Stimulated activated CD4-positive, alpha-beta T cell treated with anti-CD3 and anti-CD28 coated beads, Interleukin-4, amount 100 ng/mL, for 1 hour (primary cell): Measurements from ENCODE around the gene TMEFF2.

Source experiments
- DNase-seq: peaks from one replicate; pipeline ENCODE4 v3.0.0-alpha.2; 2020

The TMEFF2 gene

GRCh38 chr2:192194866-192195547 is at the start of gene TMEFF2:
TSS of gene TMEFF2 (minus strand) at chr2:192194933. CDS start at chr2:192194524, 409 bp downstream.
- peak; percentile 36 for DNase-seq

- no peak for DNase-seq
These were observed 48.8 kb upstream of the TMEFF2 start for GRCh38 chr2:192243488-192243887.

- no peak for DNase-seq
These were observed 41.4 kb upstream of the TMEFF2 start for GRCh38 chr2:192236136-192236535.

GRCh38 chr2:192230889-192231453 is 36.2 kb upstream of the TMEFF2 start:
- no peak for DNase-seq

GRCh38 chr2:192228685-192229084 is 34.0 kb upstream of the TMEFF2 start:
- no peak for DNase-seq

GRCh38 chr2:192218970-192219369 is 24.2 kb upstream of the TMEFF2 start:
- DNase-seq: no peak

GRCh38 chr2:192218377-192218776 is 23.6 kb upstream of the TMEFF2 start:
- DNase-seq: no peak

GRCh38 chr2:192216336-192216735 is 21.6 kb upstream of the TMEFF2 start:
- no peak for DNase-seq

- DNase-seq: no peak
These were observed 20.6 kb upstream of the TMEFF2 start for GRCh38 chr2:192215096-192215877.

GRCh38 chr2:192208848-192209247 is 14.1 kb upstream of the TMEFF2 start:
- no peak for DNase-seq

- no peak for DNase-seq
These were observed 11.7 kb upstream of the TMEFF2 start for GRCh38 chr2:192206399-192206798.

GRCh38 chr2:192203876-192204275 is 9.1 kb upstream of the TMEFF2 start:
- no peak for DNase-seq

GRCh38 chr2:192202373-192202772 is 7.6 kb upstream of the TMEFF2 start:
- no peak for DNase-seq

- no peak for DNase-seq
These were observed 6.4 kb upstream of the TMEFF2 start for GRCh38 chr2:192201116-192201515.

GRCh38 chr2:192197357-192197756 is 2.6 kb upstream of the TMEFF2 start:
- DNase-seq: no peak

- no peak for DNase-seq
These were observed 1.9 kb upstream of the TMEFF2 start for GRCh38 chr2:192196421-192197194.

- peak; percentile 2 for DNase-seq
These were observed 1.1 kb upstream of the TMEFF2 start for GRCh38 chr2:192195548-192196418.

- peak; percentile 32 for DNase-seq
These were observed 368 bp downstream of the TMEFF2 start for GRCh38 chr2:192194265-192194865.

- DNase-seq: no peak
These were observed 4.3 kb downstream of the TMEFF2 start for GRCh38 chr2:192190474-192190873.

GRCh38 chr2:192186806-192187205 is 7.9 kb downstream of the TMEFF2 start:
- DNase-seq: no peak

- DNase-seq: no peak
These were observed 10.4 kb downstream of the TMEFF2 start for GRCh38 chr2:192184349-192184748.

- DNase-seq: no peak
These were observed 11.4 kb downstream of the TMEFF2 start for GRCh38 chr2:192183296-192183695.
